GM21528 (cell line): ENCODE results near the gene ARSB.
A peak's percentile ranks its signal among the peaks of the same experiment; 100 is the strongest.

Experiments
- ATAC-seq: cut with Tn5 transposase; IDR thresholded peaks from one replicate; pipeline ENCODE4 v1.9.1; 2021; ENCODE audit warnings: mild to moderate bottlenecking, moderate library complexity; ENCODE audit not compliant: unreplicated experiment, low FRiP score

ARSB gene

DNA sequence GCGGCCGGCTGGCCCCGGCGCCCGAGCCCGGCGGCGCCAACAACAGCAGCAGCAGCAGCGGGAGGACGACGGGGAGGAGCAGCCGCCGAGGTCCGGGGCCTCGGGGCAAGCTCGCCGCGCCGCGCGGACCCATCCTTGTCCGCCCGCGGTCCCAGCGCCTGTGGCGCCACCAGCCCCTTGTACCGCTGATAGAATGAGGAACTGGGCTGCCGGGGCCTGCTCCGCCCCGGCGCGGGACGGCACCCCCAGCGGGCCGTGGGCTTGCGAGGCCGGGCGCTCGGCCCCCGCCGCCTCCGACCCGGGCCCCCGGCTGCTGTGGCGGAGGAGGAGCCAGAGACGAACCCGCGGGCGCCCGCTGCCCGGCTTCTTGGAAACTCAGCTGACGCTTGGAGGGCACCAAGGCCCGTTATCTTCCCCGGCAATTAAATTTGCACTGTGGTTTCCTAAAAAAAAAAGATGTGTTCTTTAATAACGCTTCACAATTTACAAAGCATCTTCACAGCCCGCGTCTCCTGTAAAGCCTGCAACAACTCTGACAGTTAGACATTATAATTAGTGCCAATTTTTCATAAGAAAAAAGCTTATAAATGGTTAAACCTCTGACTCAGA, at the start of gene ARSB:
Gene ARSB (minus strand): TSS at position 195 of the 609 bp plus-strand sequence. CDS start 62 bp downstream, at position 133.
- ATAC-seq = peak; percentile 53

DNA sequence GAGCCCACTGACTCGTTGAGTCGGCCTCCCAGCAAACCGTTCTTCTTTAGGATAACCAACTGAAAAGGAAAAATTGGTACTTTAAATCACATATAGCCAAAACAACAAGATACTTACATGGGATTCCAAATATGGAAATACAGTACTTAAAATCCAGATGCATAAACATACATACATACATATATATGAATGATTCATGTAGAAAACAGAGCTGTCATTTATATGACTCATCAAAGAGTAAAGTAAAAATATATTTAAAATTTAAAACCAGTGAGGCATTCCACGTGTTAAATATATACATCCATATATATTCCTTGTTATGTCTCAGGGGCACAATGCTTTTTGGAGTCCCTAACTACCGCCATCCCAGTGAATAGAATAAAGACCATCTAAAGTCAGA, 47.7 kb upstream of the ARSB start:
- ATAC-seq = no peak

DNA sequence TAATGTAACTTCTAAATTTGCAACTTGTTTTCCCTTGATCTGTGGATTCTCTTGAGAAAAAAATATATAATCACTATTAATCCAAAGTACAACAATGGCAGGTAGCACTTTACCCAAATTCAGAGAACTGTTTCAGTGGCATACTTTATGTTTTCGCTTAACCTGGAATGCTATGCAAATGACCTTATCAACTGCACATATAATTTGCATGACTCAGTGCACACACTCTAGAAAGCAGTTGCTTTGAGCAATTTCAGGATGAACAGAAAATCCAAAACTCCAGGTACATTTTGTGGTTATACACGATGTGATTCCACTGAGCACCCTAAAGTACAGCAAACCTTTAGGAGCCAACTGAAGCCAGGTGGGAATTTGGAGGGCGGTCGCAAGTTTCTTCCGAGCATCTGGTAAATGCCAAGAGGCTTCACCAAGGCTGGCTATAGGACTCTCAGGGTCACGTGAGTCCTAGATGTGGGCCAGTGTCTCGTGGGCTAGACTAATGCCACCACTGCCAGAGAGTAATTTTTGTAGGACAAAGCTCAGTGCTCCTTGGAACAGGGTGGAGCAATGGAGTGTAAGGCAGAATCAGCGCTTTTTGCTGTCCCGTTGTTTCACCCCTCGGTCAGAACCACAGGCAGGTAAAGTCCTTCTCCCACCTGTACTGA, 47.1 kb upstream of the ARSB start:
- ATAC-seq = no peak

DNA sequence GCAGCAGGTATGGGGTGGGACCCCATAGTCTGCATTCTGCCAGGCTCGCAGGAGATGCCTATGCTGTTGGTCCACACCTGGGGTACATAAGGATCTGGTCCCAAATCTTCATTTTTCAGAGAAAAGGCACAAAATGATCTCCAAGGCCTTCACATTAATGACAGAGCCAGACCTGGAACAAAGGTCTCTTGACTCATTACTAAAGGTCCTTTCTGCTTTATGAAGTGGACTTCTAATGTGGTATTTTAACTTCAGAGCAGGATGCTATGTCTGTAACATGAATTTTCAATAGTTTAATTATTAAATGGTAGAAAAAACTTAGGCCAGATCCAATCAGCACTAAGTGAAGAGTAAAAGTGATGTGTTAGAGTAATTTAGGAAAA, 46.4 kb upstream of the ARSB start:
- no peak for ATAC-seq

DNA sequence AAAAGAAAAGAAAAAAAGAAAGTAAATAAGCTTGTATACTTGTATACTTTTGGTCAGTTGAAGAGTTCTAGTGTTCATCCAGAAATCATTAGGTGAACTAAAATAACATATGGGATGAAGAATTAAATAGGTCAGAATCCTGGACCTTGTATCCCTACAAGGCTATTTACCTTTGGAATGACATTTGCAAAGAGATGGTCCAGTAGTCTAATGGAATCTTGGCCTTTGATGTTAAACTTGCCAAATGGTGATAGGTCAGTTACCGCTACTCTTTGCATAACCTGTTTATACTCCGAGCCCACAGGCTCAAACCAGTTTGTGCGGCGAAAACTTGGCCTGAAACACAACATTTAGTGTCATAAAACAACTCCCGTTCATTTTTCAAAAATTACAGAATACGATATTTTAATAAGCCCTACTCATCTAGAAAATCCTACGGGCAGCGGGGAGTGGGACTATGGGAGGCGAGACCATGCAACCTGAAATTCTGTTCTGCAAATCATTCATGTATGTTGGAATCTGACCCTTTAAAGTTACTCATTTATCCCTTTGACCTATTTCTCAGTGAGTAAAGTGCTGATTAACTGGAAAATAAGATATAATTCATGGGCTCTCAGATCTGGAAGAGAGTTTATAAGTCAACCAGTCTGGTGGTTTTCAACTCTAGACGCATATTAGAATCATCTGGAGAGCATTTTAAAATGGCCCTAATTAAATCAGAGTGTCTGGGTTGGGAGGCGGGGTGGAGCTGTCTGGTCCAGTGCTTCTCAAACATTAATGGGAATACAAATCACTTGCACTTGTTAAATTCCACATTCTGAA, 45.8 kb upstream of the ARSB start:
- ATAC-seq = no peak

DNA sequence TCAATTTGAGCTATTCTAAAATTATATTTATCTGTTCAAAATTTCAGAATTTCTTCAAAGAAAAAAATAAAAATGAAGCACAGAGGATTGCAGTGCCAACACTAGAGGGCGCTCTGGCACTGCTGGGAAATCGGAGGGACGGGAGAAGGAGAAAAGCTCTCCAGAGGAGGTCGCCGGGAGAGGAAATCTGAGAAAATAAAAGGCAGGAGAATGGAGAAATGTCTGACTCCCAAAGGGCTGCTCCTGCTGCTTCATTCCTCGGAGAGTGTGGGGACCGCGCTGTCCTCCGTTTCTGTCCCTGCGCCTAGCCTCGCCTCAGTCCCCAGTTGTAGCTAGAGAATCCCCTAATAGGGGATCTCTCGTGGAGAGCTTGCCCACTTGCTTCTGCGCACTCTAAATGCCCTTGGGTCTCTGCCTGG, 40.0 kb upstream of the ARSB start:
- no peak for ATAC-seq

DNA sequence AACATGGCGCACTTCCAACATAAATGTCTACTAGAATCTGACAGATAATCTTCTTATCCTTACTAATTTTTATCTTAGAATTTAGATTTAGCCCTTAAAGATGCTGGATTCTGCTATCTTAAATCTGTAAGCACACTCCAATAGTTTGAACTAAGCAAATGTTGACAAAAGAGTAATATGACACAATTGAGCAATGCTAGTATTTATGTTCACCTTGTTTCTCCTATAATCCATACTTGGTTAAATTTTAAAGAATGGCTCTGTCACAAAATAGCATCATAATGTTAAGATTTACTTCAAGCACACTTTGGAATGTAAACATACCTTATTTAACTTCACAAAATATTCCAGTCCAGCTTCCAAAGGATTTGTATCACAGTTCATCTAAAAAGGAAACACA, 38.8 kb upstream of the ARSB start:
- ATAC-seq = no peak

DNA sequence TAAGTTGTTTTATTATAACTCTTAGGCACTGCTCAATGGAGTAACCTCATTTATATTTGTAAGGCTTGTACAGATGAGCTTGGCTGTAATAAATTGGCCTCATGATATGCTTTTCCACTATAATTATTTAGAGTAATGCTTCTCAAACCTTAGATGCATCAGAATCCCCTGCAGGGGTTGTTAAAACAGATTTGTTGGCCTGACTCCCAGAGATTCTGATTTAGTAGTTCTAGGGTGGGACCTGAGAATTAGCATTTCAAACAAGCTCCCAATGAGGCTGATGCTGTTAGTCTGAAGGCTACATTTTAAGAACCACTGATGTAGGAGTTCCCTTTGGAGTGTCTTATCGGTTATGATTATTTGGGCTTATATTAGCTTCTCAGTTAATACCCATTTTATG, 38.2 kb upstream of the ARSB start:
- ATAC-seq = no peak

DNA sequence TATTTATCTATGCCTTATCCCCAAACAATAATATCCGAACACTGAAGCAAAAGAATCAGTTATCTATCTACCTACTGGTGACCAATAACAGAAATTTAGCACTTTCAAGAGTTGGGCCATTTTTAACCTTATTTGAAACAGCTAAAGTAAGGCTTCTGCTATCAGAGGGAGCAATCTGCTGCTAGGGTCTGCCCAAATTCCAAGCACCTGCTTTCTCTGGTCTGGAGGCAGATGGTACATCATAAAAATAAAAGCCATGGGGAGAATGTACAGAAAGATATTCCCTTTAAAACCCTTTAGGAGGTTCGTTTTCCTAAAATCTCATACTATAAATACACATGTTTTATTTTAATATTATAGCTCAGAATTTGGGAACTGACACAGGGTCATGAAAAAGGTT, 37.7 kb upstream of the ARSB start:
- ATAC-seq = no peak

DNA sequence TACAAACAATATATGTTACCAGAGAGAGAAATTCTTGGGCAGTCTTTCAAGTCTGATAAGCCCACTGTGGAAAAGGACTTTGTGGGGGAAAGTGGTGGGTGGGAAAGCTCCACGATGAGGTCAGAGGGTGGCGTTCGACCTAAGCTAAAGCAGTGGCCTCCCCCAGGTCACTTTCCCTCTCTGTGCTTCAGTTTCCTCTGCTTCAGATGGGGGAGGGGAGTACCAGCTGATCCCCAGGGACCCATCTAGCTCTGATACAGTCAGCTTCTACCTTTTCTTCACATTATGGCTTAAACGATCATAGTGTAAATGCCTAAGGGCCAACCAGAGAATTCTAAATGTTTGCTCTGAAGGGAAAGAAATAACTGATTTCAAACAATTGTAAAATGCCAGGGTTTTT, 36.6 kb upstream of the ARSB start:
- no peak for ATAC-seq

DNA sequence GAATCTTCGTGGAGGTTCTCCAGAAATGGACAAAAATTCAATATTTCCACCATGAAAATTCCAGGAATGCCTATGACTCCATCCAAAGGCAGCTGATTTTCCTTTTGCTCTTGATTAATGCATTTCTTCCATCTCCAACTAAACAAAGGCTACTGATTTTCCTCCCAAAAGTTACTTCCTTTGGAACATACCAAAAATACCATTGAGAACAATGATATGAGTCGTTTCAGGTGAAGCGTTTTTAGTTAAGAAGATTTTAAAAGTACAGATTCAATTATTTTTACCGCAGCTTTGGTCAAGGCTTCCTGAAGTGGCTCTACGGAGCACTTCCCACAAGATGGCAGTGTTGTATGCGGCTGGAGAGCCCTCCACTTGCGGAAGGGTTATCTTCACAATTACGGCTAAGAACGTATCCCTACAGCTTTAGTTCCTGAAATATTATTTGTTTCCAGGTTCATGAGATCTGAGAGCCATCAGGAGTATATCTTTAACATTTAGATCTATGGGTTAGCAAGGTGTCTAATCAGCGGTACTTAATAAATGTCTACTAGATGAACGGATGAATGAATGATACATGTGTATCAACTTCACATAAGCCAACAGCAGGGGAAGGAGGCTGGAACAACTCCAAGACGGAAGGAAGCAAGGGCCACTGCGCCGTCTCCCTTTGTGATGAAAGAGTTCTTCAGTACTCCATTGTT, 35.9 kb upstream of the ARSB start:
- no peak for ATAC-seq

DNA sequence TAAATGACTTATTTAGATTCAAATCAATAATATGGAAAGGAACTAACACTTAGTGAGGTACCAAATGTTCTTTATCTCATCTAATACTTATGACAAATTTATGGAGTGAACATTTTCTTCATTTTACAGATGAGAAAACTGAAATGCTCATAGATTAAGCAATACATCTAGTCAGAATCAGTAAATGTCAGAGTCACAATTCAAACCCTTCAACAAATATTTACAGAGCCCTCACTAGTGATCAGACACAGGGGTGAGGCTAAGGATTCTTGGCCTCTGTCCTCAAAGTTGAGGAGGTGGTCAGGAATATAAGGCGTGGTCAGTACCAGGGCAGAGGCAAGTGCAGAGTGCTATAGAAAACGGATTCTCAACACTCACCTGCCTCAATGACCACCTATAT, 29.5 kb upstream of the ARSB start:
- no peak for ATAC-seq

DNA sequence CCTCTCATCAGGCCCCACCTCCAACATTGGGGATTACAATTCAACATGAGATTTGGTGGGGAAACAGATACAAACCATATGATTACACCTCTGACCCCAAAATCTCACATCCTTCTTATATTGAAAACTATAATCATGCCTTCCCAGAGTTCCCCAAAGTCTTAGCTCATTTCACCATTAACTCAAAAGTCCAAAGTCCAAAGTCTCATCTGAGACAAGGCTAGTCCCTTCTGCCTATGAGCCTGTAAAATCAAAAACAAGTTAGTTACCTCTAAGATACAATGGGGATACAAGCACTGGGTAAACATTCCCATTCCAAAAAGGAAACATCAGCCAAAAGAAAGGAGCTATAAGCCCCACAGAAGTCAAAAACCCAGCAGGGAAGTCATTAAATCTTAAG, 26.8 kb upstream of the ARSB start:
- ATAC-seq = no peak

DNA sequence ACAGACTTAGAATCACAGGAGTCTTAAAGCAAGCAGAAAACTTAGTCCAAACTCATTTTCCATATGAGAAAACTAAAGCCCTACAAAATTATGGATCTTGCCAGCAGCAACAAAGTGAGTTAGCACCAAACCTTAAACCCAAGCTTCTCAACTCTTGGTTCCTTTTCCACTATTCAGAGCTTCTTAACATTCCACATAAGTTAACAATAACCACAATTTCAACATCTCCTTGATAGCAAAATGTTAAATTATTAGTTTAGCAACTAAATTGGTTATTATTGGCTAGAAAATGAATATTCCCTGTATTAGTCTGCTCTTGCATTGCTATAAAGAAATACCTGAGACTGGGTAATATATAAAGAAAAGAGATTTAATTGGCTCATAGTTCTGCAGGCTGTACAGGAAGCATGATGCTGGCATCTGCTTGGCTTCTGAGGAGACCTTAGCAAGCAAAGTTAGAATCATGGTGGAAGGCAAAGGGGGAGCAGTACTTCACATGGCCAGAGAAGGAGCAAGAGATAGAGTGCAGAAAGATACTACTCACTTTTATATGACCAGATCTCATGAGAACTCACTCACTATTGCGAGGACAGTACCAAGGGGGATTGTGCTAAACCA, 26.2 kb upstream of the ARSB start:
- no peak for ATAC-seq

DNA sequence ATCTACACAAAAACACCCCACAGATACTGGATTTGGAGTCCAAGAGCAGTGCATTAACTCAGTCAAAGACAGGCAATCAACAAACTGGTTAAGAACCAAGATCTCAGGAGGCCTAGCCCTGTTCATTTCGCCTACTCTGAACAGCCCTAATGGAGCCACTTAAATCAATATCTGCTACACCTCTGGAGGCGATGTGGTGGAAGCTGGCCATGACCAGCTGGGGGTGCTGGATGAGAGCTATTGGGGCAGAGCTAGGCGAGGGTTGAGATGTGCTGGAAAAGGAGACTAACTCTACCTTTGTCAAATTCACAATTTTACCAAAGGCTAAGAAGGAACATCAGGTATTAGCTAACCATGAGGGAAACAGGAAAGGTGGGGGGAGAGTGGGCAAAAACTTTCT, 23.3 kb upstream of the ARSB start:
- ATAC-seq = no peak

DNA sequence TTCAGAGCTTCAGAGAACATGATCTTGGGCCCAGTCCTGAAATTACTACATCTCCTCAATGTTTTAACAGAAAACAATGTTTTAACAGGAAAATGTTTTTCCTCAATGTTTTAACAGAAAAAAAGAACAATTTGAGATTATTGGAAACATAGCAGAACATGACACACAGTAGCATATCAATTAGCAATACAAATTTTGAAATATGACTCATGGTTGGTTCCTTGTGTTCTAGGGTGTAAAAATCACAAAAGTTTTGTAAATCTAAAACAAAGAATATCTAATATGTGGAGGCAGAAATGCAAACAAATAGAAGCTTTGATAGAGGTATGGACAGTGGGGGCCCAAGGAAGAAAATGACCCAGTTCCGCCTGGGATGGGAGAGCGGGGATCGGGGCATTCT, 22.8 kb upstream of the ARSB start:
- ATAC-seq = no peak

DNA sequence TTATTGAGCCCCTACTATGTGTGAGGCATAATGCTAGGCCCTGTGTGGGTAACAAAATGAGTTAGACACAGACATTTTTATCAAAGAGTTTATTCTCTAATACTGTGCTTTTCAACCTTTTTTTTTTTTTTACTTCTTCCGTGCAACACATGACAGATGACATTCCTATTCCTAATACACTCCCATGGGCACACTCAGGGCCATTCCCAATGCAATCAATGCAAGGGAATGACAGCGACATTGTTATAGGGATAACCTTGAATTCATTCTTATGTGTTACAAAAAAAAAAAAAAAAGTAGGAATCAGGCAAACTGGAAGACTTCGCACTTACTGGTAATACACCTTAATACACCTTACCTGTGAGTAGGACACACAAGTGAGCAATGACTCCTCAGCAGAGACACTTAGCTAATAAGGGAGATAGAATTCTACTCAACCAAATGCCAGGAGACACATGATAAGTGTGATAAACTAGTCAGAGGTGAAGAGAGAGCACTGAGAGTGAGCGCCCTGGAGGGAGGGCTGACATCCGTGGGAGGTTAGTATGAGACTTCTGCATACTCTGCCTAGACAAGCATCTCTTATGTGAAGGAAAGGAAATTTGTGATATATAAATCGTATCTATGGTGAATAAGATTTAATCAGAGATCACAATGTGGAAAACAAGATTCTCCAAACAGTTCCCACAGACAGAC, 21.0 kb upstream of the ARSB start:
- ATAC-seq = no peak

DNA sequence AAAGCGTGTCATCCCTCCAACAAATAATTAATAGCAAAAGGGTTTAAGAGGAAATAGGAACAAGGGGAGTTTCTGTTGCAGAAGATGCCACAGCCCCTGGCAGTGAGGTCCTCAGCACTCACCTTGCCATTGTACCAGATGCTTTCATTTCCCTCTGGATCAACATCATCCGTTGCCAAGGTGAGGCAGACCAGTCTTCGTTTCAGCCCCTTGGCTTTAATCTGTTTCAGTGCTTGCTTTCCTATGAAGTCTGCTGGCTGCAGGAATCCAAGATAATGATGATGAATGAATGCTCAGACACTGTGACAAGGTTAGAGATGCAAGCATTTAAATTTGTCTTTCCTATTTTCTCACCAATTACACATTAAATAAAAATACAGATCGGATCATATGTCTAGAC, 20.0 kb upstream of the ARSB start:
- ATAC-seq = no peak

DNA sequence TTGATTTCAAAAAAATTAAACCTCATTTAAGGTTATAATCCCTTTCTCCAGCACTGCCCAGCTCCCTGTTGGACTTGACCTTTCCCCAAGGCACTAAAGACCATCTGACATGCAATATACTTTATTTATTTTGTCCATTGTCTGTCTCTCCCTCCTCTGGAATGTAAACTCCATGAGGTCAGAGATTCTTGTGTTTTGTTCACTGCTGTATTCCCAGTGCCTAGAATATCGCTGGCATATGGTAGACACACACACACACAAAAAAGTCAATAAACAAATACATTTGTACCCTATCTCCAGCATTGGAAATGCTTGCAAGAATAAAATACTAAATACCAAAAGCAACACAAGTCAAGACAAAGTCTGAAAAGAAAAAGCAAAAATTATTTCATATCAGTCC, 17.3 kb upstream of the ARSB start:
- ATAC-seq = no peak

DNA sequence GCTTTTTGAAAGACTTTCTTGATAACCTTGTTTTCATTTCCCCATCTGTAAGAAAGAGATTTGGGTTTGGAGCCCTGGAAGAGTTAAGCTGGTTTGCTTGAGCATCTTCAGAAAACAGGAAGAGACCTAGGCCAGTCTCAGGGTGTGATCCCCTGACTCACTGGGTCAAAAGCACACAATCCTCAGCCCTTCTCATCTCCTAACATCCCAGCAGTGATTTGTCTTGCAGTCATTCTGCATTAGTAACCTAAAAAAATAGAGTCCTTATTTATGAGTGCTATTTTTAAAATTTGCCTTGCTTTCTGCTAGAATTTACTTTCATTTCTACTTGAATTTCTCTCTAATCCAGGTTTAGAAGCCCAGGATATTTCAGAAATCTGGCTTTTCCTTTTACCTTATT, 16.4 kb upstream of the ARSB start:
- ATAC-seq = no peak
